H1 (cell line): ENCODE results near the gene UGT1A1. TPM values are rescaled to one million over a fixed set of nuclear protein-coding genes. Genes with fewer than 3 reads are reported as not detected.

Experiments
- CTCF ChIA-PET: fragments of 300-600 bp; sonication (Branson Sonifier 250); formaldehyde crosslinking; loops from one replicate; lab custom pipeline; 2021; ENCODE audit not compliant: partially characterized antibody; lab: Charles Lee
- POLR2A ChIA-PET: fragments of 300-600 bp; sonication (Branson Sonifier 250); formaldehyde crosslinking; loops from one replicate; lab custom pipeline; 2021; ENCODE audit warnings: inconsistent platforms; ENCODE audit not compliant: partially characterized antibody; lab: Charles Lee
- DNase-seq, 2 experiments: peaks; one replicate each; pipeline versions ENCODE4 v3.0.0 to v3.0.0-alpha.2; 2010 to 2022; ENCODE audit warnings: low spot score in 2 of 2, low read depth in 1 of 2, mixed read lengths in 1 of 2
- FAIRE-seq: peaks from 2 replicates; lab custom pipeline; 2011; peaks lifted over from hg19 to GRCh38; lab: Jason Lieb, UNC
- H2AFZ ChIP-seq: 2 replicates; pipeline ENCODE4 v1.8.1; 2012; ENCODE audit warnings: low read length, inconsistent platforms
- H2AK5ac ChIP-seq: 2 replicates; pipeline ENCODE4 v1.6.1; 2013; ENCODE audit warnings: low read depth, low read length
- H2BK120ac ChIP-seq: replicated peaks from 2 replicates; pipeline ENCODE3; 2013; ENCODE audit warnings: low read depth, low read length, inconsistent platforms
- H2BK12ac ChIP-seq: 2 replicates; pipeline ENCODE4 v1.6.1; 2013; ENCODE audit warnings: low read depth, low read length
- H2BK15ac ChIP-seq: 2 replicates; pipeline ENCODE4 v1.6.1; 2013; ENCODE audit warnings: low read length
- H2BK20ac ChIP-seq: 2 replicates; pipeline ENCODE4 v1.6.1; 2013; ENCODE audit warnings: low read length
- H2BK5ac ChIP-seq: 2 replicates; pipeline ENCODE4 v1.6.1; 2013; ENCODE audit warnings: low read depth, low read length
- H3K14ac ChIP-seq: 2 replicates; pipeline ENCODE4 v1.6.1; 2013; ENCODE audit warnings: inconsistent platforms; ENCODE audit not compliant: insufficient read length
- H3K18ac ChIP-seq: 2 replicates; pipeline ENCODE4 v1.6.1; 2013; ENCODE audit warnings: low read length; ENCODE audit errors: extremely low read depth
- H3K23ac ChIP-seq: 2 replicates; pipeline ENCODE4 v1.6.1; 2013; ENCODE audit warnings: inconsistent platforms; ENCODE audit not compliant: insufficient read length
- H3K23me2 ChIP-seq: 2 replicates; pipeline ENCODE4 v1.6.1; 2013; ENCODE audit warnings: low read depth, low read length
- H3K27ac ChIP-seq: 2 replicates; pipeline ENCODE4 v1.6.1; 2011; ENCODE audit warnings: low read depth, low read length, inconsistent platforms
- H3K27me3 ChIP-seq, 4 experiments: replicated peaks in 1 of 4; 1 replicate in 1 of 4; 2 replicates in 3 of 4; pipeline versions ENCODE4 v1.6.1 to v1.8.1; 2011 to 2013; ENCODE audit warnings: low read length in 3 of 4, mild to moderate bottlenecking in 3 of 4, inconsistent platforms in 2 of 4, mixed read lengths in 2 of 4, moderate library complexity in 1 of 4; ENCODE audit not compliant: control insufficient read depth in 3 of 4, insufficient read depth in 3 of 4; ENCODE audit errors: extremely low read depth in 1 of 4
- H3K36me3 ChIP-seq, 4 experiments: 2 replicates each; pipeline versions ENCODE4 v1.6.1 to v1.8.1; 2011 to 2013; ENCODE audit warnings: mild to moderate bottlenecking in 4 of 4, low read length in 3 of 4, moderate library complexity in 2 of 4, control low read depth in 1 of 4, inconsistent platforms in 1 of 4; ENCODE audit not compliant: insufficient read depth in 4 of 4, control insufficient read depth in 2 of 4
- H3K4ac ChIP-seq: replicated peaks from 2 replicates; pipeline ENCODE3; 2013; ENCODE audit warnings: low read length, low read depth, mixed read lengths, inconsistent platforms; ENCODE audit not compliant: insufficient read length
- H3K4me1 ChIP-seq, 4 experiments: replicated peaks in 1 of 4; 1 replicate in 1 of 4; 2 replicates in 3 of 4; pipeline versions ENCODE4 v1.6.1 to v1.8.1; 2011 to 2013; ENCODE audit warnings: low read length in 3 of 4, inconsistent platforms in 2 of 4, mixed read lengths in 1 of 4; ENCODE audit not compliant: insufficient read depth in 4 of 4, control insufficient read depth in 3 of 4
- H3K4me2 ChIP-seq, 2 experiments: 2 replicates each; pipeline versions ENCODE4 v1.6.1 to v1.8.1; 2011 to 2013; ENCODE audit warnings: low read depth in 2 of 2, low read length in 2 of 2, control low read depth in 1 of 2, inconsistent platforms in 1 of 2, mild to moderate bottlenecking in 1 of 2; ENCODE audit not compliant: insufficient read depth in 1 of 2
- H3K4me3 ChIP-seq, 4 experiments: fragments of 200-600, 300-600 bp in 1 of 4; sonication (generic), shearing (Covaris generic), sonication (Bioruptor Twin) in 1 of 4; 2 replicates each; pipeline versions ENCODE4 v1.5.1 to v1.8.1; 2011 to 2016; ENCODE audit warnings: low read length in 4 of 4, low read depth in 3 of 4, control low read depth in 2 of 4, inconsistent platforms in 2 of 4, mild to moderate bottlenecking in 2 of 4, mixed read lengths in 1 of 4, moderate library complexity in 1 of 4; ENCODE audit not compliant: insufficient read depth in 2 of 4; ENCODE audit errors: extremely low read depth in 1 of 4
- H3K56ac ChIP-seq: replicated peaks from 2 replicates; pipeline ENCODE3; 2013; ENCODE audit warnings: low read depth, mild to moderate bottlenecking, mixed read lengths, low read length, inconsistent platforms; ENCODE audit not compliant: insufficient read length
- H3K79me1 ChIP-seq: 2 replicates; pipeline ENCODE4 v1.6.1; 2013; ENCODE audit warnings: low read depth, low read length, control low read depth
- H3K79me2 ChIP-seq, 2 experiments: 2 replicates each; pipeline versions ENCODE4 v1.6.1 to v1.8.1; 2012 to 2013; ENCODE audit warnings: low read length in 2 of 2, mild to moderate bottlenecking in 2 of 2, inconsistent platforms in 1 of 2; ENCODE audit not compliant: insufficient read depth in 2 of 2, control insufficient read depth in 1 of 2
- H3K9ac ChIP-seq, 4 experiments: replicated peaks in 1 of 4; 1 replicate in 1 of 4; 2 replicates in 3 of 4; pipeline versions ENCODE4 v1.6.1 to v1.8.1; 2011 to 2013; ENCODE audit warnings: low read depth in 3 of 4, low read length in 3 of 4, control low read depth in 2 of 4, mild to moderate bottlenecking in 2 of 4, moderate library complexity in 2 of 4, inconsistent platforms in 1 of 4; ENCODE audit errors: extremely low read depth in 1 of 4
- H3K9me3 ChIP-seq, 2 experiments: 2 replicates each; pipeline versions ENCODE4 v1.6.1 to v1.8.1; 2012 to 2013; ENCODE audit warnings: mild to moderate bottlenecking in 2 of 2, moderate library complexity in 2 of 2, control low read depth in 1 of 2, inconsistent platforms in 1 of 2, low read depth in 1 of 2, low read length in 1 of 2, mixed read lengths in 1 of 2; ENCODE audit not compliant: insufficient read depth in 2 of 2
- H4K20me1 ChIP-seq, 2 experiments: replicated peaks in 1 of 2; 2 replicates each; pipeline versions ENCODE3 to v1.8.1; 2011 to 2013; ENCODE audit warnings: inconsistent platforms in 2 of 2, low read length in 2 of 2, mild to moderate bottlenecking in 1 of 2; ENCODE audit not compliant: insufficient read depth in 2 of 2, control insufficient read depth in 1 of 2
- H4K5ac ChIP-seq: 2 replicates; pipeline ENCODE4 v1.6.1; 2013; ENCODE audit warnings: low read length, low read depth, mixed read lengths, inconsistent platforms; ENCODE audit not compliant: insufficient read length
- H4K8ac ChIP-seq: 2 replicates; pipeline ENCODE4 v1.8.0; 2013; ENCODE audit warnings: mild to moderate bottlenecking, moderate library complexity, low read length, inconsistent platforms; ENCODE audit not compliant: insufficient read depth; ENCODE audit errors: extremely low read depth
- H4K91ac ChIP-seq: replicated peaks from 2 replicates; pipeline ENCODE3; 2013; ENCODE audit warnings: low read length, mixed read lengths, inconsistent platforms; ENCODE audit not compliant: insufficient read length
- CEBPB ChIP-seq: IDR thresholded peaks from 2 replicates; pipeline ENCODE4 v1.6.1; 2012; ENCODE audit warnings: low read depth, low read length
- KDM1A ChIP-seq: fragments of 200-600, 300-600 bp; sonication (generic); IDR thresholded peaks from 2 replicates; pipeline ENCODE4 v1.7.1; 2016; ENCODE audit warnings: mild to moderate bottlenecking, low read length, borderline replicate concordance
- PHF8 ChIP-seq: fragments of 200-600 bp; sonication (generic); conservative IDR thresholded peaks from 2 replicates; pipeline ENCODE4 v1.7.1; 2012; ENCODE audit warnings: low read depth, mild to moderate bottlenecking, inconsistent platforms, low read length, moderate library complexity
- POU5F1 ChIP-seq: IDR thresholded peaks from 2 replicates; pipeline ENCODE4 v1.6.1; 2011; ENCODE audit warnings: low read depth, mild to moderate bottlenecking, low read length, moderate library complexity
- RBBP5 ChIP-seq: IDR thresholded peaks from 2 replicates; pipeline ENCODE4 v1.7.1; 2012; ENCODE audit warnings: low read depth, mild to moderate bottlenecking, inconsistent platforms, low read length, moderate library complexity, borderline replicate concordance
- SP1 ChIP-seq: IDR thresholded peaks from 2 replicates; pipeline ENCODE4 v1.6.1; 2011; ENCODE audit warnings: low read depth, low read length
- SRF ChIP-seq: IDR thresholded peaks from 2 replicates; pipeline ENCODE4 v1.6.1; 2011; ENCODE audit warnings: mild to moderate bottlenecking, low read depth, low read length, moderate library complexity
- SUZ12 ChIP-seq: fragments of 200-600 bp; sonication (generic); IDR thresholded peaks from 2 replicates; pipeline ENCODE4 v1.6.1; 2012; ENCODE audit warnings: mild to moderate bottlenecking, inconsistent platforms, low read length, moderate library complexity, mixed read lengths
- YY1 ChIP-seq: IDR thresholded peaks from 2 replicates; pipeline ENCODE4 v1.6.1; 2011; ENCODE audit warnings: low read depth, mild to moderate bottlenecking, low read length
- WGBS, 2 experiments: shearing (Covaris generic) in 1 of 2; methylation state at CpG; one replicate each; pipeline versions ENCODE4 v1.1.6 to v1.1.7; 2013 to 2015; ENCODE audit warnings: low lambda C conversion rate in 2 of 2, mixed read lengths in 2 of 2, inconsistent platforms in 1 of 2, low coverage in 1 of 2, missing lambda C conversion rate in 1 of 2; ENCODE audit not compliant: insufficient replicate concordance in 2 of 2, insufficient coverage in 1 of 2, insufficient read length in 1 of 2; ENCODE audit errors: extremely low coverage in 1 of 2, missing lambda C conversion rate in 1 of 2; 5-methylcytosine and 5-hydroxymethylcytosine counted together
- polyA plus RNA-seq, 7 experiments: library from polyadenylated mRNA; depleted of rRNA in 3 of 7; stranded (reverse) in 5 of 7; unstranded in 2 of 7; fragments of >200 nt in 5 of 7; fragments of 200-250 nt in 2 of 7; gene quantifications; 1 replicate in 5 of 7; 2 replicates in 1 of 7; 4 replicates in 1 of 7; pipeline versions ENCODE4 v1.2.1 to v1.2.3, GENCODE V29; 2011 to 2013; ENCODE audit warnings: missing spikeins in 2 of 7, mixed read lengths in 2 of 7
- total RNA-seq: library from RNA; stranded (reverse); fragmentation: NEBNext Ultra II Directional; extraction: Animal tissue kit (Norgen Biotek cat#: 25700); gene quantifications from 2 replicates; pipeline ENCODE4 v1.2.1, GENCODE V29; 2021
- TF ChIP-seq, protein P1 (sequence below): IDR thresholded peaks from 2 replicates; pipeline ENCODE4 v1.6.1; 2012; ENCODE audit warnings: low read length, inconsistent platforms

The UGT1A1 gene
- total and polyA plus RNA-seq, 2 of the 8 experiments (the other 6 are each of a cell fraction or from before 2014, with no cell fraction given): not detected

DNA sequence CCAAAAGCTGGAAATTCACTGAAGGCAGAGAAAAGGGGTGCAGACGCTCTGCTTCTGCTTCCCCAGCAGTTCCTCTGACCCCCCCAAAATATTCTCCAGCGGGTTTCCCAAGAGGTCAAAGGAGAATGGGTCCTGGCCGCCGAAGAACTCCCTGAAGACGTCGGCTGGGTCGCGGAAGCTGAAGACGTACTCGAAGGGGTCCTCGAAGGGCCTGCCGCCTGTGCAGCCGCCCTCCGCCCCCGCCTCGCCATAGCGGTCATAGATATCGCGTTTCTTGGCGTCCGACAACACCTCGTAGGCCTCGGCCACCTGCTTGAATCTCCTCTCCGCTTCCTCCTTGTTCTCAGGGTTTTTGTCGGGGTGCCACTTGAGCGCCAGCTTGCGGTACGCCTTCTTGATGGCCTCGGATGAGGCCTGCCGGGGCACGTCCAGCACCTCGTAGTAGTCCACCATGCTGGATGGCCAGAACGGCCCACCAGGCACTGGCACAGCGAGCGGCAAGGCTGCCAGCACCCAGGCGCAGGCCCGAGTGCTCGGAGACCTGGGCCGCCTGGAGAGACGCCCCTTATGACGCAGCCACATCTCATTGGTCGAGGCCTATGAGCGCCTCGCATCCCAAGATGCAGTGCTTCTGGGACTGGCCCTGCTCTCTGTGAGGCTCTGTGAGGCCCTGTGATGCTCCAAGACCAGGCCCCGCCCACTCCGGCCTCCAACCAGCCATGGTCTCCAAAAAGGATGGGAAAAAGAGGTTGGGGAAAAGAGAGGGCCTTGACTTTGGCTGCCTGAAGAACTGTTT, 16.4 kb upstream of the UGT1A1 start:
- Histone ChIP-seq H3K79me2 (no peaks in the 10 kb centered on the region), H3K79me1 (no peaks in the 10 kb centered on the region), H3K27me3 (no peaks in the 10 kb centered on the region), H3K23ac (no peak overlapping the region), H3K9me3 (peaks cover 5 to 26% of the 10 kb centered on the region in 2 experiments; a peak in 3 of 4 replicates), H2BK12ac (no peak overlapping the region), H3K4ac (no peak overlapping the region), H3K14ac (no peak overlapping the region), H4K5ac (no peak overlapping the region), H2BK20ac (no peak overlapping the region), H4K20me1 (no peaks in the 10 kb centered on the region), H2BK5ac (no peak overlapping the region), H3K27ac (no peak overlapping the region), H2AK5ac (no peak overlapping the region), H3K56ac (no peak overlapping the region), H3K23me2 (no peaks in the 10 kb centered on the region), H2BK15ac (no peak overlapping the region), H3K4me3 (no peak overlapping the region), H3K4me2 (no peak overlapping the region), H3K4me1 (no peaks in the 10 kb centered on the region), H3K18ac (no peak overlapping the region), H3K36me3 (no peaks in the 10 kb centered on the region), H4K8ac (no peak overlapping the region), H2BK120ac (no peak overlapping the region), H4K91ac (no peak overlapping the region), H2AFZ (no peak overlapping the region), H3K9ac (no peak overlapping the region)
- CTCF ChIA-PET: no interaction called here
- FAIRE-seq: no peak
- WGBS, 2 experiments: 97% methylated on average over 32 of the region's 46 CpGs; no CpG with 5 or more reads in 1 of the 2 experiments
- no peak for DNase-seq
- POLR2A ChIA-PET: no interaction called here
- TF ChIP-seq SUZ12 (no peak), SRF (no peak), RBBP5 (no peak), KDM1A (no peak), YY1 (no peak), CEBPB (no peak), PHF8 (no peak), POU5F1 (no peak), SP1 (no peak)
- TF ChIP-seq, protein P1, sequence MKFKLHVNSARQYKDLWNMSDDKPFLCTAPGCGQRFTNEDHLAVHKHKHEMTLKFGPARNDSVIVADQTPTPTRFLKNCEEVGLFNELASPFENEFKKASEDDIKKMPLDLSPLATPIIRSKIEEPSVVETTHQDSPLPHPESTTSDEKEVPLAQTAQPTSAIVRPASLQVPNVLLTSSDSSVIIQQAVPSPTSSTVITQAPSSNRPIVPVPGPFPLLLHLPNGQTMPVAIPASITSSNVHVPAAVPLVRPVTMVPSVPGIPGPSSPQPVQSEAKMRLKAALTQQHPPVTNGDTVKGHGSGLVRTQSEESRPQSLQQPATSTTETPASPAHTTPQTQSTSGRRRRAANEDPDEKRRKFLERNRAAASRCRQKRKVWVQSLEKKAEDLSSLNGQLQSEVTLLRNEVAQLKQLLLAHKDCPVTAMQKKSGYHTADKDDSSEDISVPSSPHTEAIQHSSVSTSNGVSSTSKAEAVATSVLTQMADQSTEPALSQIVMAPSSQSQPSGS: no peak
